ENCODE results near the gene TTYH2. TPM values are rescaled to one million over a fixed set of nuclear protein-coding genes. Genes with fewer than 3 reads are reported as not detected.
"Not testable (repeated sequence)": the region's sequence is repeated elsewhere in the genome, so short reads cannot be mapped to it uniquely, and the experiment has no call there.

The TTYH2 gene
- total and polyA plus RNA-seq, 2 experiments from 2014 or later, result 1.4 to 3.9 TPM

GRCh38 chr17:74187761-74188160 lies 25.6 kb upstream of the TTYH2 start (continued):
- TF ChIP-seq REST (IDR thresholded peaks at IDR 0.05; ENCODE audit: unreplicated experiment) (no peak), JUNB (IDR thresholded peaks at IDR 0.05; ENCODE audit: unreplicated experiment) (no peak), EZH2phosphoT487 (IDR thresholded peaks at IDR 0.05; ENCODE audit: unreplicated experiment) (no peak)

GRCh38 chr17:74188687-74189086 lies 24.7 kb upstream of the TTYH2 start:
- not testable (repeated sequence) for H3K4me2 ChIP-seq; H3K27ac Mint-ChIP-seq; H3F3A ChIP-seq (replicated peaks; ENCODE audit: low read depth); H3K27ac ChIP-seq (ENCODE audit: low read depth); DNase-seq (ENCODE audit: low spot score); H3K4me3 Mint-ChIP-seq; H3K9me2 ChIP-seq (ENCODE audit: insufficient read depth); H2AFZ ChIP-seq; H4K20me1 ChIP-seq (replicated peaks; ENCODE audit: insufficient read depth); H3K4me3 ChIP-seq; H3K27me3 Mint-ChIP-seq (ENCODE audit: insufficient read depth, low read depth, poor library complexity); H3K79me2 ChIP-seq (replicated peaks; ENCODE audit: insufficient read depth); H3K36me3 Mint-ChIP-seq (ENCODE audit: low read depth); H3K36me3 ChIP-seq (ENCODE audit: insufficient read depth); H3K9me3 Mint-ChIP-seq; H3K27me3 ChIP-seq (ENCODE audit: insufficient read depth); ATAC-seq; H3K4me1 ChIP-seq (ENCODE audit: insufficient read depth)
- peaks cover 15% of the 10 kb centered on the region for H3K4me1 Mint-ChIP-seq

GRCh38 chr17:74190154-74190553 lies 23.2 kb upstream of the TTYH2 start:
- no peaks in the 10 kb centered on the region for H3F3A ChIP-seq (replicated peaks; ENCODE audit: low read depth)
- no peaks in the 10 kb centered on the region for H4K20me1 ChIP-seq (replicated peaks; ENCODE audit: insufficient read depth)
- Mint-ChIP-seq H3K4me3 (no peak overlapping the region), H3K9me3 (no peaks in the 10 kb centered on the region), H3K27me3 (ENCODE audit: insufficient read depth, low read depth, poor library complexity) (peaks cover 4% of the 10 kb centered on the region), H3K4me1 (peaks cover 18% of the 10 kb centered on the region), H3K27ac (no peak overlapping the region), H3K36me3 (ENCODE audit: low read depth) (no peaks in the 10 kb centered on the region)
- no peaks in the 10 kb centered on the region for H3K9me2 ChIP-seq (ENCODE audit: insufficient read depth)
- peak; percentile 91 for ATAC-seq
- no peaks in the 10 kb centered on the region for H3K27me3 ChIP-seq (ENCODE audit: insufficient read depth)
- H3K4me2 ChIP-seq, result no peak overlapping the region
- H3K4me1 ChIP-seq (ENCODE audit: insufficient read depth), result 0 out of 2 replicates have a peak, but pooled peaks cover 4% of the 10 kb centered on the region
- H2AFZ ChIP-seq, result no peak overlapping the region
- TF ChIP-seq ETS1 (IDR thresholded peaks at IDR 0.05) (peak; percentile 46; the same call in 1 of the 2 replicates), ZNF331 (CRISPR knock-in tag; IDR thresholded peaks at IDR 0.05; ENCODE audit: low read depth) (no peak)
- H3K4me3 ChIP-seq, result no peak overlapping the region
- no peak overlapping the region for H3K27ac ChIP-seq (ENCODE audit: low read depth)
- H3K36me3 ChIP-seq (ENCODE audit: insufficient read depth), result no peaks in the 10 kb centered on the region
- no peaks in the 10 kb centered on the region for H3K79me2 ChIP-seq (replicated peaks; ENCODE audit: insufficient read depth)
- peak; percentile 71 for DNase-seq (ENCODE audit: low spot score)
